ENCODE measurements around the gene DYNC1I1.
"Not testable (repeated sequence)": the region's sequence is repeated elsewhere in the genome, so short reads cannot be mapped to it uniquely, and the experiment has no call there.

The DYNC1I1 gene

DNA sequence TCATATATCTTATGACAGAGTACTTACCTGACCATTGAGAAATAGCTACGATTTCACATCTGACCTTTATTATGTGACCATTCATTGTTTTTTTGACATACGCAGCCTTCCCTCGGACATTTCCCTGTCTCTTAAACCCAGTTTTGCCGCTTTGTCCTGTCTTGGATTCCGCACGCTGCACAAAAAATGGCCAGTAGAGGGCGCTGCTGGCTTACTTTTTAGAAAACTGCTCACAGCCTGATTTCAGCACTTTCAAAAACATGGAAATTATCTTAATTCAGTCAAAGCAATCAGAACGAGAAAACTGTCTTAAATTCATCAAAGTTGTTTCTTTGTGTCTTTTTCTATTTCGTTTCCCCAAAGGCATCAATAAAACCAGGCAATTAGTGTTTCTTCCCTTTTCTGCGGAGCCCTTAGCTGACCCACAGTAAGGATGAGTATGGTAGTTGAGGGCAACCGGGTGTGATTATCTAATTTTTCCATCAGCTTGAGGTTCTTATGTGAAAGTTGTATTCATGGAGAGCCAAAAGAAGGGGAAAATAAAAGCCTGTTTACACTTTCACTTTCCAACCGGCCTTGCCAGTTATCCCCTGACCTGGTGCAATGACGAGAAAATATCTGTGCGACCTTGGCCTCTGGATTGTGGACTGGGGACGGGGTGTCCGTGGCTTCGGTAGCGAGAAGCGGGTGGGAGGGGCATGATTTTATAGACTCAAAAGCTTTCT is 144.4 kb downstream of the DYNC1I1 start:
- DNase-seq: peak; percentile 71

DNA sequence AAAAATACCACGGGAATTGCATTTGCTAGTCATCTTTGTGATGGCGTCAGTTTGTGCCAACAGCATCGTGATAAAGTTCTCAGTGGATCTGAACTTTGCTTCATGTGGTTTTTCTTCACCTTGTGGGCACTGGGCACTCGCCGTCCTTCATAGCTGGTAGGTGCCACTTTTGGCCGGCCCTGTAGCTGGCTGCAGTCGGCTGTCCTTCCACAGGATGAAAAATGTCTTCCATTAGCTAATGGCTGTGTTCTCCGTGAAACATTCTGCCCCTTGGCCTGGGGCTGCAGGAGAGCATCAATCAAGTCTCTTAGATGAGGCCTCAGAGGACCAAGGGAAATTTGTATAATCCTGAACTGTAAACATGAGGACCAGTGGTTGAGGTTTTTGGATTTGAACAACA is 145.3 kb downstream of the DYNC1I1 start:
- no peak for DNase-seq

DNA sequence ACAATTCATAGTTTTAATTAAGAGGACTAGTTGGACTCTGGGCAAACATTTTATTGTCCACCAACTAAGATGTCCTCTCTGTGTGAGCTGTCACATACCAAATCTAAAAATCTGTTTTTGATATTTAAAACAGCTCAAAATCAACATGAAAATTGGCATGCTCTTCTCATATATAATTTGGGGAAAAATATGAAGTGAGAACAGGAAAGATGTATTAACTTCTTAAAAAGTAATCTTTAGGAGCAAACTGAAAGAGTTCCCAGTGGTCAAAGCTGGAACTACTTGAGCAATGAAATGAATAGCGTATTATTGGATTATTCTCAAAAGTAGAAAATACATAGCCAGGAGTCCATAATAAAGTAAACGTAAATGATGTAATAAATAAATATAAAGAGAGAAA is 147.2 kb downstream of the DYNC1I1 start:
- DNase-seq: no peak

DNA sequence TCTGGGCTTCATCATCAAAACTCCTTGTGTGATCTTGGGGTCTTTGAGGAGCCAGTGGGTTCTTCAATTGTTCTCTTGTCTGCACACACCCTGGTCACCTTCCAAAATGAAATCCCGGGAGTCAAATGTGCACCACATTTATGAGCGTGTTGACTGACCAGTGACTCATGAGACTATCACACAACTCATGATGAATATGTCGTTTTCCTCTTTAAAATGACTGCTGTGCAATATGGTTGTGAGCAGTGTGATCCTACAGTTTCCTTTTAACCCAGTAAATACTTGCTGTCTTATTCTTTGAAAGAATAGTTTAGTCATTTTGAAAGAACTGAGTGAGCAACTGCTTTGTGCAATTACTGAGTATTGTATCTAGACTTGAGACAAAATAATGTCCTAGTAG is 149.2 kb downstream of the DYNC1I1 start:
- DNase-seq: peak; percentile 51

GRCh38 chr7:95922191-95922590 is 149.8 kb downstream of the DYNC1I1 start:
- peak; percentile 50 for DNase-seq

GRCh38 chr7:95925236-95925635 is 152.9 kb downstream of the DYNC1I1 start:
- DNase-seq: no peak

DNA sequence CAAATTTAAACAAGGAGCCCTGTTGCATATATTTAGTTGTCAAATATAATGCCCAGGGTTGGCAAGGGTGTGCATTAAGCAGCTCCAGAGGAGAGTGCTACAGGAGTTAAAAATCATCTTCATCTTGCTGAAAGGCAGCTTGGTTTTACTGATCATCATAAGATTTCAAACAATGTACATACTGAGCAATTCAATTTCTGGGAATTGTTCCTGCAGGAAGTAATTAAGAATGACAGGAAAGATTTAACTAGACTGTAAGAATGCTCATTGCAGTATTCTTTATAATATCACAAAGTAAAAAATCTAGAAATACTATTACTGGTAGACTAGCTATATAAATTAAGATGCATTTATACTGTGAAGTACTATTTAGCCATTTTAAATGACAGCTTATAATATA is 153.6 kb downstream of the DYNC1I1 start:
- no peak for DNase-seq

GRCh38 chr7:95927756-95928155 is 155.4 kb downstream of the DYNC1I1 start:
- DNase-seq: no peak

DNA sequence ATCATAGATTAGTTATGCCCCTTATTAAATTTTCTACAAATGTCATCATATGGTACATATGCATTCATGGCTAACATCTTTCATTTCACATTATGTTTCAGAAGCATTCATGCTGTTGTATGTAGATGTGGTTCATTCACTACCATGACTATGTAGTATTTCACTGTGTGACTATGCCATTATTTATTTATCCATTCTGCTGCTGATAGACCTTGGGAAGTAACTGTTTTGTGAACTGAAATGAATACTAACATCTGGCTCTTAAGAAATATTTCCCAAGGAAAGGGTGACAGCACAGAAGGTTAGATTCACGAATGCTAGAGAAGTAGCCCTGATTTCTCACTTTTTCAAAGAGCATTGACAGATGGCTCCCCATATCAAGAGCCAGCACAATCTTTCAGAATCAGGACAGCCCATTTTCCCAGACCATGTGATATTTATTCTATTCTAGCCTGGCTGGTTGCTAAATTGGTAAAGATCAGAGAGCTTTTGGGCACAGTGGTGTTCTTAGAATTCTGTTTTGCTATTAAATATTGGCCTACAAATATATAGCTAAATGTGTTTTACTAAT is 157.4 kb downstream of the DYNC1I1 start:
- no peak for DNase-seq

DNA sequence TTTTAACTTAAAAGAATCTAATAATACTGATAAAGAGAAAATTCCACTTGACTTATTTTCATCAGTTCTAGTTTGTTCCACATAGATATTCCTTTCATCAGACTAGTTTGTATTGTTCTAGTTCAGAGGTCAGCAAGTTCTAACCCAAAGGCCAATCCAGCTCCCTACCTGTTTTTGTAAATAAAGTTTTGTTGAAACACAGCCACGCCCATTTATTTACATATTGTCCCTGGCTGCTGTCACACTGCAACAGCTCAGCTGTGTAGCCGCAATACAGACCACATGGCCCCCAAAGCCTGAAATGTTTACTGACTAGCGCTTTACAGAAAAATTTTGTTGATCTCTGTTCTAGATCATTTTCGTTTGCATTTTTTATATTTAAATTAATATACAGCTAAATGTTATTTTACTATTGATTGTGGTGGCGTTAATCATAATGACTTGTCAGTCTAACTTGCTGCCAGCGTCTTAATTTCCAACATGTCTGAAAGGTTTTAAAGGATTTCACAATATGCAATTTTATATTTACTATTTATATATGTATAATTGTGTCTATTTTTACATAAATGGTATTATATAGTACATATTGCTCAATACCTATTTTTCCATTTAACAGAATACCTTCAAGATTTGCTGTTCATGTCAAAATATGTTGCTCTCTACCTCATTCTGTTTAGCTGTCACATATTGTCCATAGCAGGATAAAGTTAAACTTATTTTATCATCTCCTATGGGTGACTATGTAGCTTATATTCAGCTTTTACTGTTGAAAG is 159.3 kb downstream of the DYNC1I1 start:
- no peak for DNase-seq

DNA sequence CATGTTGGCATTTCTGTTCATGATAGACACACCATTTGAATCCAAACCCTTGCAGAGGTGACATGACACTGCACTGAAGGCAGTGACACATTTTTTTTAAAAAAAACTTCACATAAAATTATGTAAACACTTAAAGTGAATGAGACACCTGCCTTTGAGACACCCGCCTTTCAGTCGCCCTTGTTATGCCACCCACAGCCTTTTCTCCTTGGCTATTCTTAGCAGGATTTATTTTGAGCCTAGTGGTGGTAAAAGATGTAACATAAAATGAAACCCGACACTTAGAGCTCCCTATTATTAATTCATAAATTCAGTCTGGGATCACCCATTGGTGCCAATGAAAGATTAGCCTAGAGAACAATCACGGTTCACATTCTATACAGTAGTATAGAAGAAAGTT is 161.3 kb downstream of the DYNC1I1 start:
- no peak for DNase-seq

- not testable (repeated sequence) for DNase-seq
Measured at GRCh38 chr7:95944867-95945266, 172.5 kb downstream of the DYNC1I1 start.

GRCh38 chr7:95950698-95951097 is 178.3 kb downstream of the DYNC1I1 start:
- peak; percentile 4 for DNase-seq

DNA sequence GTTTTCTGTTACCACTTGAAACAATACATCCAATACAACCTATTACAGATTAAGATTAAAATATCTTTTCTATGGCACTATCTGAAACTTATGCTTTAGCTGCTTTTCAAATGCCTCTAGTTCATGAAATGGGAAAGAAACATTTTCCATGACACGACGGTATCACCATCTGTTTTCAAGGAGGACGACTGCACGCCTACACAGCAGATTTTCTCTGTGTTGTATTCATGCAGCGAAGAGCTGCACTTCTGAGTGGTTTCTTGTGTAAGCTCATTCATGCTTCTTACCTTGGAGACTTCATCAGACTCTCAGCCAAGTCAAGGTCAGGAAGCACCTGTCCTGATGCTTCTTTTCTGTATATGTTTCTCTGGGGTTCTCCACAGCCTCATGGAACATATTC is 179.2 kb downstream of the DYNC1I1 start:
- DNase-seq: no peak

DNA sequence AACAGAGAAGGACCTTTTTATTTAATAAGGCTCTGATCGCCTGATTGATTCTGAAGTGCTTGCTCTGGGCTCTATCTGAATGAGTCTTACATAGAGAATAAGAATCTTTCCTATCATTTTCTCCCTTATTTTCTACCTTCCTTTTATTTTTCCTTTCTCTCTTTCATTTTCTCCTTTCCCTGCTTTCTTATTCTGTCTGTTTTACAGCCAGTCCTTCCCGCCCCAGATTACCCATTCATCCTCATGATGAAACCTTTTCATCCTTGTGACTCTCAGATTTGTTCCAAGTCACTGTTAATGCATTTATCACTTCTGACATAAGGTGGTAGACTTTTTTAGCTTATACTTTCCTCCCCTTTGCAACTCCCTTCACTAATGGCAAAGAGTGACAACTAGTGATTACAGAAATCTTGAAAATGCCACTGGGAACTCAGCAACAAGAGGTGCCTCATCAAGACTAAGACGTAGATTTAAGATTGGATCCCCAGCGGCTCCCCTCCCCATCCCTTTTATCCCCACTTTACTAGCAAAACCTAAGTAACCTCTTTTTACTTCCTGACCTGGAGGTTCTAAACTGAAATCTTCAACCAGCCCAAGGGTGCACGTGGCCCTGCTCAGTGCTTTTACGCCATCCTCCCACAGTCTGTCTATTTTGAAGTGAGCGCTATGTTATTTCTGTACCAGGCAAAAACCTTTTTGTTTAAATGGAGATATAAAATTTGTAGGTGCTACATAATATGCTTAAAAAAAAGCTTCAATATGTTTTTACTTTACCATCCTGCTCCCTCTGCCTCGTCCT is 179.8 kb downstream of the DYNC1I1 start:
- DNase-seq: no peak

DNA sequence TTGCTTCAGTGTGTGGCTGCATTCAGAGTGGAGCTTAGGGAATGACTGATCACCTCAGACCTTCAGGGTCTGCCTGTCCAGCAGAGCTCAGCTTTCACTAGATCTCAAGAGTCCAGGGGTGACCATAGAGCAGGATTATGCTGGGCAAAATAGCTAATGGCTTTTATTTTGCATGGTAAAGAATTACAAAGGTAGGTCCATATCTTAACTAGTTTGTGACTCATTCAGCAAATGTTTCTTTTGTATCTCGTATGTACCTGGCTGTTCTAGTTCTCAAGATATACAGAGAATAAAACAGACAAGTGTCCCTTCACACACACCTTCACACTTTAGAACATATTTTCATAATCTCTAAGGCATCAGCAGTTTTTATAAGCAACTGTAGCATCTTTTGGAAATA is 180.5 kb downstream of the DYNC1I1 start:
- no peak for DNase-seq

DNA sequence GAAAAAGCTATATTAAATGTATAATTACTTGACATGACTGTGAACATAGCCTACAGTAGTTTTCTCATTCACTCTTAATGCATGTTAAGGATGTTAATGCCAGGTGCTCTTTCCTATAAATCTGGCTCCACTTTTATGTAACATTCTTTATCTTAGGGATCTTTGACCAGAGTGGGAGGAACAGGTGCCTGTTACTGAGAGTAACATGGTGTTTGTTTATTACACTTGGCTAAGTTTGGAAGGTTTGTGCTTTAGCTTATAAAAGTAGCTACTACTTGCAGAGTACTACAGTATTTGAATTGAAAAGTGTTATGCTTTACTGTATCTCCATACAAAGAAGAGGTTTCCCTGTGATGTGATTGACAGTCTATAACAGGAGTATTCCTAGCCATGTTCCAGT is 183.4 kb downstream of the DYNC1I1 start:
- no peak for DNase-seq

DNA sequence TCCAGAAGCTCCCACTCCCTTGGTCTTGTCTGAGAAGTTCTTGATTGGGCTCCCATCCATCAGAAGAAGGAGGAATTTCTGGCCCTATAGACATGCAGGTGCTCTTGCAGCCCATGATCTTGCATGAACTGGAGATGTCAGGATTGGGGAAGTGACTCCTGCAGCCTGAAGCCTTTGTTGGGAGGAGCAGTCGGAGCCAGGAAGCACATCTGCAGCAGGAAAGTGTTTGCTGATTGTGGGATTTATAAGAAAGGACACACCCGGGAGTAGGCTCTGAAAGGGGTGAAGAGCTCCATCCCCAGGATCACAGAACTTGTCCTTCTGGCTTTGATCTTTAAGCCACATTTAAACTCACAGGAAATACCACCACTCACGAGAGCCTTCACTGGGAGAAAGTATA is 185.2 kb downstream of the DYNC1I1 start:
- DNase-seq: no peak

DNA sequence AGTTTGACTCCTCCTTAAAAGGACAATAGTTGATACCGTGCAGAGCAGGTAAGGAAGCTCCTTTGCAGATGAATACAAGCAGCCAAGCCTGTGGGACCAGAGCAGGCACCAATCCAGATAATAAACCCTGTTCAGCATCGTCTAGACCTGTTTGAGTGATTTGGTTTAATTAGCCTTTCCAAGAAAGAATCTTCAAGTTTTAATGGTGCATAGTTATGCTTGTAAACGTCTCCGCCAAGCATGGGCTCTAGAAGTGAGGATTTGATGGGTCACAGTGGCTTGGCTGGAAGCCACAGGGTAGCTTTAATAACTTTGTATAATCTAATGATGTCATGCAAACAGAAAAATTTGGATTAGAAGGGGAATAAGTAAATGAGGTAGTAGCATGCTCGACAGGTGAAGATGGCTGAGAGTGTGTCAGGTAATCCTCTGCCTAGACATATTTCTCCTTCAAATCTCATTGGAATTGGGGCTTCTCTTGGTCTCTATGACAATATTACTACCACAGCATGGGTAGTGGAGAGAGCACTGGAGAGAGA is 188.4 kb downstream of the DYNC1I1 start:
- no peak for DNase-seq

- no peak for DNase-seq
Measured at GRCh38 chr7:95963446-95963990, 191.2 kb downstream of the DYNC1I1 start.

DNA sequence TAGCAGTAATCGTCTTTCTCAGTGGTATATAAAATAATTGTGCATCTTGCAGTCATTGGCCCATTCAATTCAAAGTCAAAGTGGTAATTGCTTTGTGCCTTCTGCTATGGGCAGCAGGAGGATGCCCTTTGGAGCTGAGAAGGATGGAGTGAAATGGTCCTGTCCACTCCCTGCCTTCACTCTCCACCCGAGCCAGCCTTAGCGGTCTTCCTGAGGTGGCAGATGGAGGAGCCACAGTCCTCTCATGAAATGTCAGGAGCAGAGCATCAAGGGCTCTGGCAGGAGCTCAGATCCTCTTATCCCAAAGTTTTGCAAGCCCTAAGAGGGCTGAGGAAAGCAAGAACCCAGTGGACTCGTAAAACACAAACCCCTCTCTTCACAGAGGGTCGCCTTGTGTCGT is 199.4 kb downstream of the DYNC1I1 start:
- DNase-seq: no peak

- DNase-seq: no peak
Measured at GRCh38 chr7:95972523-95972922, 200.2 kb downstream of the DYNC1I1 start.

DNA sequence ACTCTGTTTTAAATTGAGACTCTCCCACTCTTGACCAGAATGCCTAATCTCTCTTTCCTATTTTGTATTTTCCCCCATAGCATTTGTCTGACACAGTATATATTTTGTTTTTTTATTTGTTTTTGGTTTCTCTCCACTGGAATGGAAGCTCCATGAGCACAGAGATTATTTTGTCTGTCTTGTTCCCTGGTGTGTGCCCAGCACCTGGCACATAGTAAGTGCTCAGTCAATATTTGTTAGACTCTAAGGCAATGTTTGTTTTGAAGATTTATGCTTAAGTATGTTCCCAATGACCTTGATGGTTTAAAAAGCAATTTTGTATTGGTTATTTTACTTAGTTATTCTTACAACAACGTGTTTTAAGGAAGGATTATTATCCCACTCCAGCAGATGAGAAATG is 201.8 kb downstream of the DYNC1I1 start:
- no peak for DNase-seq

All from fibroblast of upper back skin (primary cell).